Measurements from ENCODE around the gene WDR5.

WDR5 gene

GRCh38 chr9:134174526-134175290 is 38.8 kb downstream of the WDR5 start:
- ChIA-PET POLR2A (interaction anchor here (0.6 kb wide), 1 partner anchor 180 kb away, joined by 3 read pairs; no protein-coding TSS in a partner anchor), CTCF (interaction anchor here (0.7 to 2.0 kb wide), 16 partner anchors 12 to 275 kb away, joined by 3 to 8 read pairs (median 3); no protein-coding TSS in a partner anchor)
- Histone ChIP-seq H3K4me1 (ENCODE audit: control extremely low read depth in 1 of 4, control insufficient read depth in 4 of 4, insufficient read depth in 4 of 4, low read length in 3 of 4) (peaks cover 3 to 57% (median 50%) of the 10 kb centered on the region in 4 experiments), H3K9me3 (ENCODE audit: control extremely low read depth in 1 of 5, control insufficient read depth in 4 of 5, insufficient read depth in 2 of 5, low read depth in 1 of 5, low read length in 4 of 5) (no peaks in the 10 kb centered on the region), H3K27ac (ENCODE audit: insufficient read depth in 1 of 2, low read depth in 1 of 2, low read length in 2 of 2, poor library complexity in 1 of 2, severe bottlenecking in 2 of 2) (no peak overlapping the region), H3K36me3 (ENCODE audit: control insufficient read depth in 4 of 4, insufficient read depth in 4 of 4, low read length in 3 of 4) (no peaks in the 10 kb centered on the region), H3K27me3 (replicated peaks in 2 of 5; ENCODE audit: control insufficient read depth in 4 of 5, insufficient read depth in 5 of 5, low read length in 4 of 5) (no peaks in the 10 kb centered on the region), H3K4me3 (ENCODE audit: control insufficient read depth in 1 of 7, extremely low read depth in 1 of 7, insufficient read depth in 4 of 7, low read depth in 2 of 7, low read length in 6 of 7) (no peak overlapping the region)
- 92% methylated on average over 12 of the region's 19 CpGs for WGBS (ENCODE audit: insufficient coverage)
- no peak for DNase-seq

GRCh38 chr9:134175291-134175807 is 39.5 kb downstream of the WDR5 start:
- ChIA-PET CTCF (interaction anchor here (0.7 to 2.0 kb wide), 11 partner anchors 11 to 274 kb away, joined by 3 to 8 read pairs (median 4); no protein-coding TSS in a partner anchor), POLR2A (interaction anchor here (0.6 kb wide), 1 partner anchor 181 kb away, joined by 3 read pairs; no protein-coding TSS in a partner anchor)
- DNase-seq, result no peak
- H3K36me3 ChIP-seq (ENCODE audit: control insufficient read depth in 4 of 4, insufficient read depth in 4 of 4, low read length in 3 of 4), result no peaks in the 10 kb centered on the region
- no peak overlapping the region for H3K27ac ChIP-seq (ENCODE audit: insufficient read depth in 1 of 2, low read depth in 1 of 2, low read length in 2 of 2, poor library complexity in 1 of 2, severe bottlenecking in 2 of 2)
- peaks cover 3 to 55% (median 50%) of the 10 kb centered on the region in 4 experiments for H3K4me1 ChIP-seq (ENCODE audit: control extremely low read depth in 1 of 4, control insufficient read depth in 4 of 4, insufficient read depth in 4 of 4, low read length in 3 of 4)
- no peaks in the 10 kb centered on the region for H3K27me3 ChIP-seq (replicated peaks in 2 of 5; ENCODE audit: control insufficient read depth in 4 of 5, insufficient read depth in 5 of 5, low read length in 4 of 5)
- no peaks in the 10 kb centered on the region for H3K9me3 ChIP-seq (ENCODE audit: control extremely low read depth in 1 of 5, control insufficient read depth in 4 of 5, insufficient read depth in 2 of 5, low read depth in 1 of 5, low read length in 4 of 5)
- H3K4me3 ChIP-seq (ENCODE audit: control insufficient read depth in 1 of 7, extremely low read depth in 1 of 7, insufficient read depth in 4 of 7, low read depth in 2 of 7, low read length in 6 of 7), result no peak overlapping the region
- WGBS (ENCODE audit: insufficient coverage), result 89% methylated on average over 10 of the region's 20 CpGs

GRCh38 chr9:134175808-134176598 is 40.1 kb downstream of the WDR5 start:
- CTCF ChIA-PET, result interaction anchor here (0.6 to 1.4 kb wide), 4 partner anchors 11 to 619 kb away, joined by 3 to 4 read pairs (median 3); partner anchors contain the start of gene RNU6ATAC
- no peak for DNase-seq
- H3K4me1 ChIP-seq (ENCODE audit: control extremely low read depth in 1 of 4, control insufficient read depth in 4 of 4, insufficient read depth in 4 of 4, low read length in 3 of 4), result peaks cover 3 to 55% (median 50%) of the 10 kb centered on the region in 4 experiments
- H3K4me3 ChIP-seq (ENCODE audit: control insufficient read depth in 1 of 7, extremely low read depth in 1 of 7, insufficient read depth in 4 of 7, low read depth in 2 of 7, low read length in 6 of 7), result no peak overlapping the region
- no peaks in the 10 kb centered on the region for H3K9me3 ChIP-seq (ENCODE audit: control extremely low read depth in 1 of 5, control insufficient read depth in 4 of 5, insufficient read depth in 2 of 5, low read depth in 1 of 5, low read length in 4 of 5)
- POLR2A ChIA-PET, result no interaction called here
- 96% methylated on average over 30 of the region's 35 CpGs for WGBS (ENCODE audit: insufficient coverage)
- H3K36me3 ChIP-seq (ENCODE audit: control insufficient read depth in 4 of 4, insufficient read depth in 4 of 4, low read length in 3 of 4), result no peaks in the 10 kb centered on the region
- H3K27ac ChIP-seq (ENCODE audit: insufficient read depth in 1 of 2, low read depth in 1 of 2, low read length in 2 of 2, poor library complexity in 1 of 2, severe bottlenecking in 2 of 2), result no peak overlapping the region
- H3K27me3 ChIP-seq (replicated peaks in 2 of 5; ENCODE audit: control insufficient read depth in 4 of 5, insufficient read depth in 5 of 5, low read length in 4 of 5), result no peaks in the 10 kb centered on the region

- peaks cover 3 to 54% (median 48%) of the 10 kb centered on the region in 4 experiments for H3K4me1 ChIP-seq (ENCODE audit: control extremely low read depth in 1 of 4, control insufficient read depth in 4 of 4, insufficient read depth in 4 of 4, low read length in 3 of 4)
- ChIA-PET POLR2A (no interaction called here), CTCF (interaction anchor here (0.6 to 1.4 kb wide), 3 partner anchors 12 to 619 kb away, joined by 3 to 4 read pairs (median 3); partner anchors contain the start of gene RNU6ATAC)
- no peaks in the 10 kb centered on the region for H3K27me3 ChIP-seq (replicated peaks in 2 of 5; ENCODE audit: control insufficient read depth in 4 of 5, insufficient read depth in 5 of 5, low read length in 4 of 5)
- no peak overlapping the region for H3K27ac ChIP-seq (ENCODE audit: insufficient read depth in 1 of 2, low read depth in 1 of 2, low read length in 2 of 2, poor library complexity in 1 of 2, severe bottlenecking in 2 of 2)
- H3K4me3 ChIP-seq (ENCODE audit: control insufficient read depth in 1 of 7, extremely low read depth in 1 of 7, insufficient read depth in 4 of 7, low read depth in 2 of 7, low read length in 6 of 7), result no peak overlapping the region
- no peaks in the 10 kb centered on the region for H3K36me3 ChIP-seq (ENCODE audit: control insufficient read depth in 4 of 4, insufficient read depth in 4 of 4, low read length in 3 of 4)
- H3K9me3 ChIP-seq (ENCODE audit: control extremely low read depth in 1 of 5, control insufficient read depth in 4 of 5, insufficient read depth in 2 of 5, low read depth in 1 of 5, low read length in 4 of 5), result no peaks in the 10 kb centered on the region
- 64% methylated on average over 4 of the region's 6 CpGs for WGBS (ENCODE audit: insufficient coverage)
- DNase-seq, result no peak
These were observed 40.7 kb downstream of the WDR5 start for GRCh38 chr9:134176599-134176968.

GRCh38 chr9:134177186-134177585 is 41.3 kb downstream of the WDR5 start:
- ChIA-PET POLR2A (no interaction called here), CTCF (no interaction called here)
- H3K36me3 ChIP-seq (ENCODE audit: control insufficient read depth in 4 of 4, insufficient read depth in 4 of 4, low read length in 3 of 4), result no peaks in the 10 kb centered on the region
- H3K27ac ChIP-seq (ENCODE audit: insufficient read depth in 1 of 2, low read depth in 1 of 2, low read length in 2 of 2, poor library complexity in 1 of 2, severe bottlenecking in 2 of 2), result no peak overlapping the region
- no peak overlapping the region for H3K4me3 ChIP-seq (ENCODE audit: control insufficient read depth in 1 of 7, extremely low read depth in 1 of 7, insufficient read depth in 4 of 7, low read depth in 2 of 7, low read length in 6 of 7)
- WGBS (ENCODE audit: insufficient coverage), result no CpG with 5 or more reads among the region's 17 CpGs
- H3K27me3 ChIP-seq (replicated peaks in 2 of 5; ENCODE audit: control insufficient read depth in 4 of 5, insufficient read depth in 5 of 5, low read length in 4 of 5), result no peaks in the 10 kb centered on the region
- peaks cover 3 to 49% (median 43%) of the 10 kb centered on the region in 4 experiments for H3K4me1 ChIP-seq (ENCODE audit: control extremely low read depth in 1 of 4, control insufficient read depth in 4 of 4, insufficient read depth in 4 of 4, low read length in 3 of 4)
- H3K9me3 ChIP-seq (ENCODE audit: control extremely low read depth in 1 of 5, control insufficient read depth in 4 of 5, insufficient read depth in 2 of 5, low read depth in 1 of 5, low read length in 4 of 5), result no peaks in the 10 kb centered on the region
- no peak for DNase-seq

- POLR2A ChIA-PET, result no interaction called here
- WGBS (ENCODE audit: insufficient coverage), result 90% methylated on average over 23 of the region's 28 CpGs
These were observed 41.9 kb downstream of the WDR5 start for GRCh38 chr9:134177624-134178393.

More at GRCh38 chr9:134177624-134178393, 41.9 kb downstream of the WDR5 start:
- no peaks in the 10 kb centered on the region for H3K27me3 ChIP-seq (replicated peaks in 2 of 5; ENCODE audit: control insufficient read depth in 4 of 5, insufficient read depth in 5 of 5, low read length in 4 of 5)
- H3K4me1 ChIP-seq (ENCODE audit: control extremely low read depth in 1 of 4, control insufficient read depth in 4 of 4, insufficient read depth in 4 of 4, low read length in 3 of 4), result peaks cover 3 to 43% (median 38%) of the 10 kb centered on the region in 4 experiments
- CTCF ChIA-PET, result interaction anchor here (1.1 kb wide), 1 partner anchor 17 kb away, joined by 3 read pairs; no protein-coding TSS in a partner anchor
- DNase-seq, result no peak
- no peak overlapping the region for H3K4me3 ChIP-seq (ENCODE audit: control insufficient read depth in 1 of 7, extremely low read depth in 1 of 7, insufficient read depth in 4 of 7, low read depth in 2 of 7, low read length in 6 of 7)
- H3K9me3 ChIP-seq (ENCODE audit: control extremely low read depth in 1 of 5, control insufficient read depth in 4 of 5, insufficient read depth in 2 of 5, low read depth in 1 of 5, low read length in 4 of 5), result no peaks in the 10 kb centered on the region
- H3K36me3 ChIP-seq (ENCODE audit: control insufficient read depth in 4 of 4, insufficient read depth in 4 of 4, low read length in 3 of 4), result no peaks in the 10 kb centered on the region
- no peak overlapping the region for H3K27ac ChIP-seq (ENCODE audit: insufficient read depth in 1 of 2, low read depth in 1 of 2, low read length in 2 of 2, poor library complexity in 1 of 2, severe bottlenecking in 2 of 2)

All from common myeloid progenitor, CD34-positive (primary cell).